K562 (cell line): ENCODE measurements around the gene RIC8B. TPM values are rescaled to one million over a fixed set of nuclear protein-coding genes. Genes with fewer than 3 reads are reported as not detected.

Experiments used
- ATAC-seq: fragments of 200-7000 bp; cut with Tn5 transposase; 3 replicates; pipeline ENCODE4 v1.9.1; 2020; ENCODE audit warnings: moderate library complexity
- BruUV-seq: library from RNA; stranded (reverse); fragments of 400-500 nt; replicated peaks from 2 replicates; lab custom pipeline; 2021; lab: Mats Ljungman, UMichigan
- CTCF ChIA-PET: fragments of 300-600 bp; formaldehyde crosslinking; extraction: SDS; loops from one replicate; lab custom pipeline; 2021; ENCODE audit warnings: low intra/inter-chr PET ratio; lab: Yijun Ruan, JAX
- POLR2A ChIA-PET: fragments of 300-600, 350-650 bp; sonication (Branson Sonifier 250); formaldehyde crosslinking; extraction: SDS; loops from one replicate; lab custom pipeline; 2021; ENCODE audit warnings: antibody characterized with exemption, inconsistent platforms; lab: Yijun Ruan, JAX
- DNase-seq, 4 experiments: peaks; one replicate each; pipeline versions ENCODE4 v3.0.0 to v3.0.0-alpha.2; 2011 to 2018; ENCODE audit warnings: low spot score in 3 of 4, mixed read lengths in 3 of 4; ENCODE audit errors: extremely low read depth in 1 of 4
- FAIRE-seq: peaks from 2 replicates; lab custom pipeline; 2011; peaks lifted over from hg19 to GRCh38; lab: Jason Lieb, UNC
- H2AFZ ChIP-seq: 2 replicates; pipeline ENCODE4 v1.6.0; 2011; ENCODE audit warnings: low read depth, low read length, control low read depth, inconsistent platforms
- H3K27ac ChIP-seq: fragments of 200-600 bp; 3 replicates; pipeline ENCODE4 v1.8.0; 2011; ENCODE audit warnings: low read depth, mild to moderate bottlenecking, control low read depth, inconsistent platforms, low read length, moderate library complexity, mixed read lengths; ENCODE audit errors: extremely low read depth
- H3K27me3 ChIP-seq, 2 experiments: fragments of 300-600 bp in 1 of 2; 2 replicates in 1 of 2; 3 replicates in 1 of 2; pipeline versions ENCODE4 v1.6.0 to v1.8.0; 2011; ENCODE audit warnings: inconsistent platforms in 2 of 2, low read length in 2 of 2, mild to moderate bottlenecking in 1 of 2, mixed read lengths in 1 of 2, moderate library complexity in 1 of 2; ENCODE audit not compliant: control insufficient read depth in 2 of 2, insufficient read depth in 2 of 2
- H3K36me3 ChIP-seq: fragments of 300-600 bp; 3 replicates; pipeline ENCODE4 v1.8.0; 2011; ENCODE audit warnings: mild to moderate bottlenecking, low read length, inconsistent platforms; ENCODE audit not compliant: control insufficient read depth, insufficient read depth
- H3K4me1 ChIP-seq, 2 experiments: fragments of 200-600 bp in 1 of 2; replicated peaks in 1 of 2; 2 replicates in 1 of 2; 3 replicates in 1 of 2; pipeline versions ENCODE4 v1.5.1 to v1.8.0; 2011; ENCODE audit warnings: inconsistent platforms in 2 of 2, low read length in 2 of 2, mild to moderate bottlenecking in 1 of 2, mixed read lengths in 1 of 2, moderate library complexity in 1 of 2; ENCODE audit not compliant: control insufficient read depth in 2 of 2, insufficient read depth in 2 of 2
- H3K4me2 ChIP-seq: 2 replicates; pipeline ENCODE4 v1.6.1; 2011; ENCODE audit warnings: low read length, control low read depth, inconsistent platforms, mixed read lengths; ENCODE audit not compliant: insufficient read depth
- H3K4me3 ChIP-seq: fragments of 200-600 bp; sonication (generic), shearing (Covaris generic); 2 replicates; pipeline ENCODE4 v1.5.1; 2016; ENCODE audit warnings: control low read depth, inconsistent platforms
- H3K79me2 ChIP-seq: fragments of 200-600 bp; 3 replicates; pipeline ENCODE4 v1.8.0; 2011; ENCODE audit warnings: low read length, inconsistent platforms; ENCODE audit not compliant: control insufficient read depth, insufficient read depth
- H3K9ac ChIP-seq, 2 experiments: 2 replicates each; pipeline versions ENCODE4 v1.6.0 to v1.6.1; 2011; ENCODE audit warnings: low read depth in 2 of 2, low read length in 2 of 2, control low read depth in 1 of 2, inconsistent platforms in 1 of 2, mild to moderate bottlenecking in 1 of 2, mixed read lengths in 1 of 2; ENCODE audit not compliant: insufficient read depth in 1 of 2
- H3K9me1 ChIP-seq: one replicate; pipeline ENCODE4 v1.6.0; 2011; ENCODE audit warnings: inconsistent platforms, mild to moderate bottlenecking, low read length, moderate library complexity; ENCODE audit not compliant: control insufficient read depth, insufficient read depth
- H3K9me3 ChIP-seq: replicated peaks from 2 replicates; pipeline ENCODE4 v1.5.1; 2011; ENCODE audit warnings: low read depth, low read length, inconsistent platforms; ENCODE audit not compliant: control insufficient read depth, insufficient read depth
- H4K20me1 ChIP-seq: replicated peaks from 2 replicates; pipeline ENCODE4 v1.6.1; 2011; ENCODE audit warnings: low read length, inconsistent platforms, mixed read lengths; ENCODE audit not compliant: control insufficient read depth, insufficient read depth
- CBX3 ChIP-seq, 2 experiments: IDR thresholded peaks; 1 replicate in 1 of 2; 2 replicates in 1 of 2; pipeline ENCODE4 v1.6.1; 2012; ENCODE audit warnings: inconsistent platforms in 2 of 2, low read length in 2 of 2, borderline replicate concordance in 1 of 2, control low read depth in 1 of 2
- CBX8 ChIP-seq: fragments of 200-600 bp; sonication (generic); IDR thresholded peaks from 2 replicates; pipeline ENCODE4 v1.6.1; 2012; ENCODE audit warnings: borderline replicate concordance, mixed run types, low read depth, mild to moderate bottlenecking, moderate library complexity, mixed read lengths, low read length, control low read depth, inconsistent platforms; ENCODE audit not compliant: poor library complexity, severe bottlenecking; ENCODE audit errors: extremely low read depth
- COPS2 ChIP-seq: fragments of 450-650 bp; conservative IDR thresholded peaks from 2 replicates; pipeline ENCODE4 v1.6.1; 2016; ENCODE audit warnings: mild to moderate bottlenecking, moderate library complexity
- DACH1 ChIP-seq: fragments of 450-650 bp; IDR thresholded peaks from 2 replicates; pipeline ENCODE4 v1.6.1; 2018; ENCODE audit not compliant: partially characterized antibody
- EGR1 ChIP-seq: fragments of 450-650 bp; conservative IDR thresholded peaks from 2 replicates; pipeline ENCODE4 v1.6.1; 2017; ENCODE audit warnings: mild to moderate bottlenecking
- JUND ChIP-seq, 2 experiments: IDR thresholded peaks; 2 replicates in 1 of 2; 3 replicates in 1 of 2; pipeline ENCODE4 v1.6.1; 2011; ENCODE audit warnings: borderline replicate concordance in 2 of 2, low read depth in 2 of 2, low read length in 2 of 2, improper control_type of control experiment in 1 of 2, missing biosample characterization in 1 of 2, missing genetic modification characterization in 1 of 2, missing genetic modification reagents in 1 of 2
- MYBL2 ChIP-seq, 2 experiments: fragments of 450-650 bp in 1 of 2; sonication (generic) in 1 of 2; formaldehyde crosslinking in 1 of 2; IDR thresholded peaks; 2 replicates each; pipeline versions ENCODE4 v1.6.1 to v1.8.1; 2017 to 2022; ENCODE audit warnings: borderline replicate concordance in 1 of 2, inconsistent platforms in 1 of 2, low read depth in 1 of 2, mild to moderate bottlenecking in 1 of 2, missing genetic modification reagents in 1 of 2, moderate library complexity in 1 of 2
- NFIC ChIP-seq: fragments of 450-650 bp; IDR thresholded peaks from 2 replicates; pipeline ENCODE4 v1.6.1; 2017; ENCODE audit warnings: mild to moderate bottlenecking, inconsistent platforms
- TEAD2 ChIP-seq: fragments of 450-650 bp; IDR thresholded peaks from 2 replicates; pipeline ENCODE4 v1.6.1; 2016; ENCODE audit warnings: missing genetic modification characterization, control low read depth, missing compliant biosample characterization
- ZNF224 ChIP-seq: sonication (generic); formaldehyde crosslinking; IDR thresholded peaks from 2 replicates; pipeline ENCODE4 v1.8.0; 2022; ENCODE audit warnings: mild to moderate bottlenecking, missing genetic modification reagents
- ZNF431 ChIP-seq: sonication (generic); formaldehyde crosslinking; IDR thresholded peaks from 2 replicates; pipeline ENCODE4 v1.8.0; 2022; ENCODE audit warnings: mild to moderate bottlenecking, missing genetic modification reagents
- ZNF445 ChIP-seq: fragments of 250-450 bp; sonication (Bioruptor Pico); IDR thresholded peaks from 2 replicates; pipeline ENCODE4 v1.4.0; 2020; ENCODE audit warnings: low read depth, mild to moderate bottlenecking, moderate library complexity
- WGBS: fragments of 100-300 bp; shearing (Covaris generic); methylation state at CpG from one replicate; pipeline ENCODE4 v1.1.6; 2016; ENCODE audit warnings: low coverage, mixed read lengths; ENCODE audit not compliant: insufficient coverage; ENCODE audit errors: missing lambda C conversion rate; 5-methylcytosine and 5-hydroxymethylcytosine counted together
- in situ Hi-C: fragments of 300-500 bp; cut with MboI; formaldehyde crosslinking; loops from 4 replicates; pipeline ENCODE4 v1.15.0; 2018; ENCODE audit warnings: inconsistent platforms, mixed read lengths
- intact Hi-C: fragments of 100-400 bp; cut with micrococcal nuclease; formaldehyde crosslinking; loops from 2 replicates; pipeline ENCODE4 v1.14.2; 2022
- polyA plus RNA-seq, 8 experiments: library from polyadenylated mRNA; depleted of rRNA in 4 of 8; stranded (reverse) in 5 of 8; unstranded in 3 of 8; fragments of >200 nt; fragmentation: Nextera tagmentation in 2 of 8; fragmentation: Illumina TruSeq in 1 of 8; extraction: Ambion mirVana in 2 of 8; extraction: Trizol in 1 of 8; gene quantifications; 2 replicates each; pipeline versions ENCODE4 v1.2.1 to v1.2.3, GENCODE V29; 2011 to 2014; ENCODE audit warnings: inconsistent platforms in 1 of 8, missing spikeins in 1 of 8
- total RNA-seq, 7 experiments: library from RNA; depleted of rRNA in 6 of 7; stranded (reverse); fragments of >200 nt in 6 of 7; fragmentation: Illumina TruSeq in 2 of 7; extraction: Trizol in 2 of 7; gene quantifications; 2 replicates each; pipeline versions ENCODE4 v1.2.1 to v1.2.3, GENCODE V29; 2011 to 2021; ENCODE audit warnings: low replicate concordance in 1 of 7
- TF ChIP-seq, protein P1 (sequence below), 2 experiments: fragments of 450-650 bp; conservative IDR thresholded peaks; 2 replicates each; pipeline ENCODE4 v1.6.1; 2017; ENCODE audit warnings: mild to moderate bottlenecking in 2 of 2, moderate library complexity in 2 of 2

RIC8B gene
- total and polyA plus RNA-seq, 9 of the 15 experiments (the other 6 are each of a cell fraction or from before 2014, with no cell fraction given) = 0.92 to 8.1 (median 4.8) TPM

DNA sequence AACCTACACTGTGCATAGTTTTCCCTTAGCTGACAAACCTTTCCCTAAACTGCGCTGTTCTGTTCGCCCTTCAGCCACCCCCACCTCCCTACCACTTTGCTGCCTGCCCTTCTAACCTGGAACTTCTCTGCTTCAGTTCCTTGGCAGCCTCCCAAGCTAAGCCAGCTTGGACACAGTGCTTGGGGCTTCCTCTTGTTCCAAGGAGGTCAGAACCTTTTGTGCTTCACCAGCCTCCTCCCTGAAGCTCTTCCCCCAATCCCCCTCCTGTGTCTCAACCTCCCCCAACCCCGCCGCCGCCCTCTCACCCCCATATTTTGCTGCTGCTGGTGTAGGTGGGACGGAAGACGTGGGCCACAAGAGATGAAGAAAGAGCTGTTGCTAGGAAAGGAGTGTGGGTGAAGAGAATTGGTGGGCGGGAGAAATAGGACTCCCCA is 8.1 kb upstream of the RIC8B start:
- peak overlapping the region; percentile 75 for H2AFZ ChIP-seq
- DNase-seq = peak in 1 of 4 experiments; percentile 40
- FAIRE-seq = peak; percentile 70
- no peak for TF ChIP-seq ZNF431
- TF ChIP-seq EGR1 = peak; percentile 79
- peak; percentile 23 for TF ChIP-seq NFIC
- TF ChIP-seq, all 486 proteins: peak for 2
- H3K9me1 ChIP-seq = no peaks in the 10 kb centered on the region
- CTCF ChIA-PET = no interaction called here
- peak overlapping the region; percentile 41; the same call in 1 of the 2 replicates for H3K4me2 ChIP-seq
- H3K9ac ChIP-seq = peak overlapping the region in 1 of 2 experiments; percentile 43; a peak in 1 of 4 replicates
- no peak overlapping the region for H3K27ac ChIP-seq
- H4K20me1 ChIP-seq = no peaks in the 10 kb centered on the region
- ATAC-seq = peak; percentile 51
- POLR2A ChIA-PET = interaction anchor here (0.6 to 1.4 kb wide), 3 partner anchors 9 to 182 kb away, joined by 3 read pairs; no protein-coding TSS in a partner anchor
- no peaks in the 10 kb centered on the region; a peak in 1 of 5 replicates for H3K27me3 ChIP-seq
- in situ Hi-C loops (no loop called here), intact Hi-C loops (no loop called here)
- no peaks in the 10 kb centered on the region for H3K9me3 ChIP-seq
- peaks cover 3 to 6% of the 10 kb centered on the region in 2 experiments; a peak in 2 of 5 replicates for H3K4me1 ChIP-seq
- no peaks in the 10 kb centered on the region for H3K36me3 ChIP-seq
- no peak overlapping the region for H3K4me3 ChIP-seq
- 32% methylated on average over 8 of the region's 8 CpGs for WGBS
- H3K79me2 ChIP-seq = no peaks in the 10 kb centered on the region
- BruUV-seq = no TSS peak

DNA sequence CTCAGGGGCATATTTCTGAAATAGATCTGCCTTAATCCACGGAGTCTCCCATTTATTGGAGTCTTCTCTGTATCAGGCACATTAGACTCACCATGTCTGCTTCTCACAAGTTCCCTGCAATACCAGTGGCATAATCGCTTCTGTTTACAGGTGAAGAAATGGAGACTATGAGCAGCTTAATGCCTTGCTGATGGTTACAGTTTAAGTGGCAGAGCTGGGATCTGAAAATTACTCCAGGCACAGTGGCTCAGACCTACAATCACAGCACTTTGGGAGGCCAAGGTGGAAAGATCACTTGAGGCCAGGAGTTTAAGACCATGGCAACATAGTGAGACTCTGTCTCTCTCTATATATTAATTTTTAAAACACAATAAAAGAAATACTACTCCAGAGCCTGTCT is 7.3 kb upstream of the RIC8B start:
- BruUV-seq = no TSS peak
- Histone ChIP-seq H3K79me2 (no peaks in the 10 kb centered on the region), H3K27ac (no peak overlapping the region), H3K9me1 (no peaks in the 10 kb centered on the region), H3K9ac (no peak overlapping the region), H3K4me2 (no peak overlapping the region), H3K9me3 (no peaks in the 10 kb centered on the region), H3K4me3 (no peak overlapping the region), H4K20me1 (no peaks in the 10 kb centered on the region), H2AFZ (peak overlapping the region; percentile 41), H3K4me1 (peaks cover 3 to 6% of the 10 kb centered on the region in 2 experiments; a peak in 2 of 5 replicates), H3K36me3 (no peaks in the 10 kb centered on the region)
- ChIA-PET CTCF (no interaction called here), POLR2A (interaction anchor here (0.6 to 1.4 kb wide), 2 partner anchors 8 to 65 kb away, joined by 3 read pairs; no protein-coding TSS in a partner anchor)
- no peak for FAIRE-seq
- DNase-seq = no peak
- no peak for ATAC-seq
- intact Hi-C loops (no loop called here), in situ Hi-C loops (no loop called here)
- WGBS = 25% methylated on average over 2 of the region's 2 CpGs
- TF ChIP-seq MYBL2 (IDR thresholded peaks at IDR 0.05; ENCODE audit: low read depth) (no peak), MYBL2 (CRISPR knock-in tag; IDR thresholded peaks at IDR 0.05; ENCODE audit: borderline replicate concordance) (no peak), DACH1 (no peak), TEAD2 (tag) (no peak), CBX3 (IDR thresholded peaks at IDR 0.05; ENCODE audit: borderline replicate concordance in 1 of 2, low read length in 2 of 2) (no peak), ZNF445 (CRISPR knock-in tag) (no peak), COPS2 (no peak), JUND (IDR thresholded peaks at IDR 0.05; ENCODE audit: borderline replicate concordance, low read depth, low read length) (no peak), JUND (tag; IDR thresholded peaks at IDR 0.05; ENCODE audit: borderline replicate concordance, low read depth, low read length) (no peak), CBX8 (no peak), ZNF224 (CRISPR knock-in tag) (no peak)
- TF ChIP-seq, protein P1, sequence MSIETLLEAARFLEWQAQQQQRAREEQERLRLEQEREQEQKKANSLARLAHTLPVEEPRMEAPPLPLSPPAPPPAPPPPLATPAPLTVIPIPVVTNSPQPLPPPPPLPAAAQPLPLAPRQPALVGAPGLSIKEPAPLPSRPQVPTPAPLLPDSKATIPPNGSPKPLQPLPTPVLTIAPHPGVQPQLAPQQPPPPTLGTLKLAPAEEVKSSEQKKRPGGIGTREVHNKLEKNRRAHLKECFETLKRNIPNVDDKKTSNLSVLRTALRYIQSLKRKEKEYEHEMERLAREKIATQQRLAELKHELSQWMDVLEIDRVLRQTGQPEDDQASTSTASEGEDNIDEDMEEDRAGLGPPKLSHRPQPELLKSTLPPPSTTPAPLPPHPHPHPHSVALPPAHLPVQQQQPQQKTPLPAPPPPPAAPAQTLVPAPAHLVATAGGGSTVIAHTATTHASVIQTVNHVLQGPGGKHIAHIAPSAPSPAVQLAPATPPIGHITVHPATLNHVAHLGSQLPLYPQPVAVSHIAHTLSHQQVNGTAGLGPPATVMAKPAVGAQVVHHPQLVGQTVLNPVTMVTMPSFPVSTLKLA (conservative IDR thresholded peaks at IDR 0.05) = no peak
- TF ChIP-seq, all 486 proteins: peak for 0
- no peaks in the 10 kb centered on the region; a peak in 1 of 5 replicates for H3K27me3 ChIP-seq
